HG03066 (cell line): ENCODE measurements around the gene RASD1.

Source experiments
- ATAC-seq: cut with Tn5 transposase; IDR thresholded peaks from one replicate; pipeline ENCODE4 v1.9.1; 2021; ENCODE audit warnings: low read depth; ENCODE audit not compliant: unreplicated experiment

Gene RASD1, protein sequence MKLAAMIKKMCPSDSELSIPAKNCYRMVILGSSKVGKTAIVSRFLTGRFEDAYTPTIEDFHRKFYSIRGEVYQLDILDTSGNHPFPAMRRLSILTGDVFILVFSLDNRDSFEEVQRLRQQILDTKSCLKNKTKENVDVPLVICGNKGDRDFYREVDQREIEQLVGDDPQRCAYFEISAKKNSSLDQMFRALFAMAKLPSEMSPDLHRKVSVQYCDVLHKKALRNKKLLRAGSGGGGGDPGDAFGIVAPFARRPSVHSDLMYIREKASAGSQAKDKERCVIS

DNA sequence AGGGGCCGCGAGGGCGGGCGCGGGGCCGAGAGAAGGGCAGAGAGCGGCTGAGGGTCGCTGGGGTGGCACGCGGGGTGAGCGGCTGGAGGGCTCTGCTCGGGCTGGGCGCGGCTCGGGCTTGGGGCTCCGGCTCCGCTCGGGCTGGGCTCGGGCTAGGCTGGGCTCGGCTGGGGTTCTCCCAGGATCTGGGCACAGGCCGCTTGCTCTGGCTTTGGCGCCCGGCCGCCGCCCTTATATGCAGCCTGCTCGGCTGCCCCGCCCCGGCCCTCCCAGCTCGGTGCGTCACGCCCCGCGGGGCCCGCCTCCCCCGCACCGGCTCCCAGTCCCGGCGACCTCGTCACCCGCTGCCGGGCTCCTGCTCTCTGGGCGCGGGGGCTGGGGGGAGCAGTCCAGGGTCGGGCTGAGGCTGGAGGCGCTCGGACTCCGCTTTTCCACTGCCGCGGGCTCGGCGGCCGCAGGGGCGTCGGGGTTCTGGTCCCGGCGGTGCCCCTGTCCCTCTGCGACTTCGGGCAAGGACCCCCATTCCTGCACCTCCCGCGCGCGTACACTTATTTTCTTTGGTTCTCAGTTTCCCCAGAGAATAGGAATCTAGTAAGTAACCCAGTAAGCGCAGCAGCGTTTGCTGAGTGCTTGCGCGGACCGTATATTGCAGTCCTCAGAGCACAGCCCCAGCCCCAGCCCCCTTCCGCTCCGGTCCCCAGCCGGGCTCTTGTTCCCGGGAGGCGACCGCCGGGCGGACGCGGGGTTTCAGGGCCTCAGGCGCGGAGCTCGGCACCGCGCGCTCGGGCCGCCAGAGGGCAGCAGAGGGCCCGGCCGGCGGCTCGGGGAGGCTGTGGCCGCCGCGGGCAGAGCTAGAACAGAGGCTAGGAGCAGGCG is at the start of gene RASD1:
TSS of gene RASD1 (minus strand) at position 207 of the 876 bp plus-strand sequence. CDS start 214 bp downstream, outside the sequence.
- ATAC-seq: peak; percentile 67

DNA sequence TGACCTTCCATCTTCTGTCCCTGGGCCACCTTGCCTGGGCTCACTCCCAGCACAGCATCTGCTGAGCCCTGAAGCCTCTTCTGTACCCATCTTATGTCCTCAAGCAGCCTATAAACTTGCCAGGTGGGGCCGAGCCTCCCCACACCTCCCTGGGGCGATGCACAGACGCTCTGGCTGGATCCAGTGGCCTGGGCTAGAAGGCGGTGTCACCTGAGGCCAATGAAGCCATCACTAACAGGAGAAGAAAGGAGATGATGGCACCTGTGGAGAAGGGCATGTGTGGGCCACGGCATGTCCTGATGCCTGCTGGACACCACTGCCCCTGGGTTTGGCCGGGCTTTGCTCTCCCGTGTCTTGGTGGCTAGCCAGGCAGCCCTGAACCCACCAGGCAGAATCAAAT is 49.8 kb upstream of the RASD1 start:
- ATAC-seq: no peak

DNA sequence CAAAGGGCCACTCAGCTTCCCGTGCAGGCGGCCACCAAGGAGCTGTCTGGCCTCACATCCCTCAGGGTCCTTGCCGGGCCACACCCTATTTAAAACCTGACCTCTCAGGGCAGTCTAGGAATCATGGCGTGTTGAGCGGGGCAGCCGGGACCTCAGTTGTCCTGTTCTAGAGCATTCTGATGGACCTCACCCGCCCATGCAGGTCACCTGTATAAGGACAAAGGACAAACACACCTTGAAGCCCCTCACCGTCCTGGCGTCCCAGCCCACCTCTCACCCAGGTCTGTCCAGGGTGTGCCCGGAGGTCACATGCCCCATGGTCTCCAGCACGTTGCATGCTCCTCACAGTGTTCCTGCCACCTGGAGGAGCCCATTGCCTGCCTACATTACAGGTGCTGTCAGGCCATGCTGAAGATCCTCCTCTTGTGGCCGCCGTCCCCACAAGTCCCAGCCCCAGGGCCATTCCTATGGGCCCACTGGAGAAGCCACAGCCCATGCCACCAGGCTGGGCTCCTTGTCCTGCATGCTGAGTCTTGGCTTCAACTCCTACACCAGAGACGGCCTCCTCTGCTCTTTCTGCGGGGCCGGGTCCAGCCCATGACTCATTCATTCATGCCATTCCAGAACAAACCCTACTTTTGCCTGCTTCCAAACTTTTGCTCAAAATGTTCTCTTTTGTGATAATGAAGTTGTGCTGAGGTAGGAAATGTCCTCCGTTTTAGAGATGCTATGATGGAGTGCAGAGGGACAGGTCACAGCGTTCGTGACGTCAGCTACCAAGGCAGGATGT is 49.0 kb upstream of the RASD1 start:
- no peak for ATAC-seq

DNA sequence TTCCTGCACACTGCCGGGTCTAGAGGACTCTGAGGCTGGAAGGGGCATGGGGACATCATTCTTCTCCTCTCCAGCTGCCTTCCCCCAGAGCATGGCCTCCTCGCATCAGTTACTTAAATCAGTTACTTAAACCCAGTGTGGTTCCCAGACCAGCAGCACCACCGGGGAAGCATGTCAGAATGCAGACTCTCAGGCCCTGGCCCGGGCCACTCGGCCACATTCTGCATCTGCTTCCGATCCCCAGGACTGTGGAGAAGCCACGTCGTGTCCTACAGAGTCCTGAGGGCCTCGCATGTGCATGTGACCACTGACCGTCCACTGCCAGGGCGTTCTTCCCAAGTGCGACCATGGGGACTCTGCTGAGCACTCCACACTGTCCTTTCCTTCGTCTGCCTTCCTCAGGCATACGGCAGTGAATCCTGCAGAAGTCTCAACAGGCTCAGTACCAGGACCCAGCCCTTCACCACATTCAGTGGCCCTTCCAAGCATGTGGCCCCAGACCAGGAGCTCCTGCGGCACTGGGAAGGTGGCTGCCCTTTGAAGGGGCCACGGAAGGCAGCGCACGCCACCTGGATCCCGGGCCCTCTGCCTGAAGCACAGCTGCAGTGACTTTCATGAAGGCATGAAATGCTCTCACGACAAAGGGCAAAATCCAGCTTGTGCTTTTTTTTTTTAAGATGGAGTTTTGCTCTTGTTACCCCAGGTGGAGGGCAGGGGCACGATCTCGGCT is 46.9 kb upstream of the RASD1 start:
- ATAC-seq: no peak

DNA sequence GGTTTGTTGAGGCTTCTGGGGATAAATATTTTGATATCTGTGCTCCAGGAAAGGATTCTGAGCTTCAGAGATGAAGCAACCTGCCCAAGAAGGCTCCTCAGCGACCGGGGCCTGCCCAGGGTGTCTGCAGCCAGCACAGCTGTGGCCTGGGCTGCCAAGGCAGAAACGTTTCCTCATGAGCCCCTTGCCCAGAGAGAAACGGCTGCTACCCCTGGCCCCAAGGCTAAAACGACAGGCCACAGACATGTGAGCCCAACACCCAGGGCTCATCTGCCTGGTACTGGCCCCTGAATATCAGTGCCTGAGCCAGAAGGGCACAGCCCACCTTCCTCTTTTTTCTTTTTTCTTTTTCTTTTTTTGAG is 45.4 kb upstream of the RASD1 start:
- no peak for ATAC-seq

DNA sequence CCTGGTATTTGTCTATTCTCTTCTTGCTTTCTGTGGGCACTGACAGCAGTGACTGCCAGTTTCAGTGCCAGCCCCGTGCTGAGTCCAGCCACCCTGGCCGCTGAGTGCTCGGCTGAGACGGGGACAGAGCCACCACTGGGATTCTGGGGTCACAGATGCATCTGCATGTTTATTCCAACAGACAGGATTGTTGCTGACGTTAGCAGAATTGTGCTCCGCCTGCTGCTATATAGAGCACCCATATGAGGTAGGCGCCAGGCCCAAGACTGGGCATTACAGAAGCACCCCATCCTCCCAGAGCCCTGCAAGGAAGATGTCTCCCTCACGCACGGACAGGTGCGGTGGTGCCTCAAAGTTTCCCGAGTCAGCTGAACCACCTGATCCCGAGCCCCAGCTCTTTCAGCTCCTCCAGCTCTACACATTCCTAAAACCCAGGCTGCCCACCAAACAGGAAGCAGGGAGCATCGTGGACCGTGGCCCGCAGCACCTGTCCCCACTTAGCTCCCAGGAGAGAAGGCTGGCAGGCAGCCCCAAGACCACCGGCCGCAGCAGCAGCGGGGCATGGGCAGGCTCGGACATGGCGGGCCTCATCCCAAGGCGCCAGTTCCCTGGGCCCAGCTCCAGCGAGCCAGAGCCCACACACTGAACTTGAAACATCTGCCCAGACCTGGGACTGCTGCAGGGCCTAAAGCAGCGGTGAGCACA is 44.9 kb upstream of the RASD1 start:
- no peak for ATAC-seq

DNA sequence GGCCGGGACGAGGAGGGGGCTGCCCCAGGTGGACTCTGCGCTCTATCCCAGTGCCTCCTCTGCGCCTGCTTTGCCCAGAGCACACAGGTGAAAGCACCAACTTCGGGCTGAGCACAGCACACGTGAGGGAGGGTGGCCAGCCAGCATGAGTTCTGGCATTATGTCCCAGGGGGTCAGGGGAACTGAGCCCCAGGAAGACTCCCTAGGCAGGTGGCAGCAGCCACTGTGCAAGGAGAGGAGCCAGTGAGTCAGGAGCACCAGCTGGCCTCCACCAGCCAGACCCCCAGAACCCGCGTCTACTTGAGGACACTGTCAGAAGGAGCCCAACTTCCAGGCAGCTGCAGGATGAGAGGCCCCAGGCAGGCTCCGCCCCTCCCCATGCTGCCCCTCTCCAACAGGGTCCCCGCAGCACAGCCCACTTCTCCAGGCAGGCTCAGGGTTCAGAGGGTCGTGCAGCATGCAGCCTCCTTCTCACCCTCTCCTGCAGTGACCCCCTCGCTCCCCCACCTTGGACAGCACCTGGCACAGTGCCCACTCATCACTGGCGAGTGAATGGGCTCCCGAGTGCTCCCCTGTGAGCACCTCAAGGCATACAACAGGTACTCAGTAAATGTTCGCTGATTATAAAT is 44.2 kb upstream of the RASD1 start:
- no peak for ATAC-seq

DNA sequence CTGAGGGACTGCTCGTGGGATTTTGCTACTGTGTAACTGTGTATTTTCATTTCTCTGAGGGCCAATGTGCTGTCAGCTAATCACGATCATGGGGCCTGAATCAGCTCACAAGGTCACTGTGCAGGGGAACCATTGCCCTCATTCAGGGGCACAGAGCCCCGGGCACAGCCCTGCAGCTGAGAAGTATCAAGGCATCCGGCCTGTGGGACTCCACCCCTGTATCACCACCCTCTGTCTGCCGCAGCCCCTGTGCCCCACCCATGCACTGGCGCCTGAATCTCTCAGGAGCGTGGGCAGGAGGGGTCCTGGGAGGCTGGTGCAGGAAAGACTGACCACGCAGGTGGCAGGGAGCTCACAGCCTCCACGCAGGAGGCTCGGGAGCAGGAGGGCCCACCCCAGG is 43.4 kb upstream of the RASD1 start:
- no peak for ATAC-seq

DNA sequence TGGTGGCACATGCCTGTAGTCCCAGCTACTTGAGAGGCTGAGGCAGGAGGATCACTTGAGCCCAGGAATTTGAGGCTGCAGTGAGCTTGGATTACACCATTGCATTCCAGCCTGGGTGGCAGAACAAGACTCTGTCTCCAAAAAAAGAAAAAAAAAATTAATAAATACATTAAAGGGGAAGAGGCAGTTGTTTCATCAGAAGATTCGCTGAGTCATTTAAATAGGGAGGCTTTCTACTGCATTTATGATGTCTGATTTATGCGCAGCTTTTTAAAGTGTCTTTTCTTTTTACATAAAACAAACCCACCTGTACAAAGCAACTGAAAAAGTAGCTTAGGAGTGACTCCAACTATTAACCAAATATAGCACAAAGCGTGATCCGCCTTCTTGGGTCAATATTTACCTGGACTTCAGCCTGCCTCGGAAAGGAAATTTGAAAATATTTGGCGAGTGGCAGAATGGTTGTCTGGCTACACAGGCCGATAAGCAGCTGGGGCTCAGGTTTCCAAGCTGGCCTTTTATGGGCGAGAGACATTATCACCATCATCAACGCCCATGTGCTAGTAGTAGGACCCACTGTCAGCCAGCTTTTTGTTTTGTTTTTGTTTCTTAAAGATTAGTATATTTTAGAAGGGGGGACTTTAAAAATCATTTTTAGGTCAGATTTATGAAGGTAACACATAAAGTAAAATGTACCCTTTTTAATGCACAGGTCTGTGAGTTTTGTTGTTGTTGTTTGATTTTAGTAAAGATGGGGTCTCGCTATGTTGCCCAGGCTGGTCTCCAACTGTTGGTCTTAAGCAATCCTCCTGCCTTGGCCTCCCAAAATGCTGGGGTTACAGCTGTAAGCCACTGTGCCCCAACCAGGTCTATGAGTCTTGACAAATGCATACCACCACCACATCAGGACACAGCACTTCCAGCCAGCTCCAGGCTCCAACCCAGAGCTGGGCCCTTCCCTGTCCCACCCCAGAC is 42.5 kb upstream of the RASD1 start:
- no peak for ATAC-seq

DNA sequence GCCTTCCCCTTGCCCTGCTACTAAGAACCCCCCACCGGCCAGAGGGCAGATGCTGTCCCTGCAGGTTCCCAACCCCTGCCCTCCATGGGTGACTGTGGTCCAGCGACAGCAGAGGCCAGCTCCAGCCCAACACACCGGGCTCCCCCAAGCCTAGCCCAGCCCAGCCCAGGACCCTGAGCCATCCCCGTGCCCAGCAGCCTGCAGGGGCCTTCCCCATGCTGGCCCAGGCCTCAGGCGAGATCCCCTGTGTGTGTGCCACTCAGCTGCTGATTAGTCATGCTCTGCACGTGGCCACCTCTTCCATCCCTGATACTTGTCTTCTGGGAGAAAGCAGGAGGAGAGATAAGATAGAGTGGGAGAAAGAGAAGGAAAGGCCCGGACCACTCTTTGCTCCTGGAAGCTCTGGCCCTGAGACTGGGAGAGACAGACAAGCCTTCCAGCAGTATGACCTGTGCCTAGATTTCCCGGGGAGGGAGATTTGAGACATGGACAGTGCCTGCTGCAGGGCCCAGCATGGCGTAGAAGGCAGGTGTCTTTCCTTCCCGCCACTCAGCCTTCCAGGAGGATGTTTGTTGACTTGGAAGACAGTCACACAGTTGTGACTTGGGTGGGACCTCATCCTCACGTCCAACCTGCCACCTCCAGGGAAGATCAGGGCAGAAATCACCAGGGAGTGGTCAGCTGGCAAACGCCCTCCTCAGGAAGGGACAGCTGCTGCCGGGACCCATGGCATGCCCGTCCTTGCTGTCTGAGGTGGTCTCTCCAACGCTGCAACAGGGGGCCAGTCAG is 41.3 kb upstream of the RASD1 start:
- no peak for ATAC-seq

DNA sequence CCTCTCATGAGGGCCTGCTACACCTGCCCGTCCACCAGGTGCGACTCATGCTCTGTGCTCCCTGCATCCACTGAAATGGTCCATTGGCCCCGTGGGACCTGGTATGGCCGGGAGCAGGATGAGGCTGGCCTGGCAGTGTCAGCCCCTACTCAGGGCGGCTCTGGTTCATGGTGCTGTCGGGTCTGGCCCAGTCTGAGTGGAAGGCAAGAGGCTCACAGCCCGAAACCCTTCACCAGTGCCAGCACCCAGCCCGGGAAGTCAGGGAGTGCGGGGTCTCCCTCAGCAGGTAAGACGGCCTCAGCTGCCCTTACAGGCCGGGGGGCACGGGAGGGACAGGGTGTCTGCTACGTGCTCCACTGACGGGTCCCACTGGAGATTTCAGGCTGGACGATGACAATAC is 40.5 kb upstream of the RASD1 start:
- ATAC-seq: no peak

DNA sequence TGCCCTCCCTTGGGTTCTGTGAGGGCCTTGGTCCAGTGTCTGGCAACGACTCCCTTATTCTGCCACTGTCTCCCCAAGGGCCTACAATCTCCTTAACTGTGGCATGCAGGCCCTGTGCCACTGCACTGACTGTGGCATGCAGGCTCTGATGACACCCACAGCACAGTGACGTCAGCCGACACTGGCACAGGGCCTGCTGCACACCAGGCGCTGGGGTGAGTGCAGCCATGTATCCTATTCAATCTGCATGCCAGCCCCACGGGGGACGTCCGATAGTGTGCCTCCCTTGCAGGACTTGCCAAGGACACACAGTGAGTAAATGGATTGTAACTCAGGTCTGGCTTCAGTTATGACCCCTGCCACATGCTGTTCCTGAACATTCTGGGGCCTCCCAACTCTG is 39.8 kb upstream of the RASD1 start:
- ATAC-seq: no peak

DNA sequence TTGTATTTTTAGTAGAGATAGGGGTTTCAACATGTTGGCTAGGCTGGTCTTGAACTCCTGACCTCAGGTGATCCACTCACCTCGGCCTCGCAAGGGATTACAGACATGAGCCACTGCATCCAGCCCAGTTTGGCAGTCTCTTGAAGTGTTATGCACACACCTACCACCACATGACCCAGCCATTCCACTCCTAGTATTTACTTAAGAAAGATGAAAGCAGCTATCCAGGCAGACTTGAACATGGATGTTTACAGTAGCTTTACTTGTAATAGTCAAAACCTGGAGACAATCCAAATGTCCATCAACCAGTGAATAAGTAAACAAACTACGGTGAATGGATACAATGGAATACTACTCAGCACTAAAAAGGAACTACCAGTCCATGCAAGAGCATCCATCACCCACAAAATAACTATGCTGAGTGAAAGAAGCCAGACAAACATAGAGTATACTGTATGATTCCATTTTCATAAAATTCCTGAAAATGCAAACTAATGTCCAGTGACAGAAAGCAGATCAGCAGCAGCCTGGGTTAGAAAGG is 37.8 kb upstream of the RASD1 start:
- ATAC-seq: no peak

DNA sequence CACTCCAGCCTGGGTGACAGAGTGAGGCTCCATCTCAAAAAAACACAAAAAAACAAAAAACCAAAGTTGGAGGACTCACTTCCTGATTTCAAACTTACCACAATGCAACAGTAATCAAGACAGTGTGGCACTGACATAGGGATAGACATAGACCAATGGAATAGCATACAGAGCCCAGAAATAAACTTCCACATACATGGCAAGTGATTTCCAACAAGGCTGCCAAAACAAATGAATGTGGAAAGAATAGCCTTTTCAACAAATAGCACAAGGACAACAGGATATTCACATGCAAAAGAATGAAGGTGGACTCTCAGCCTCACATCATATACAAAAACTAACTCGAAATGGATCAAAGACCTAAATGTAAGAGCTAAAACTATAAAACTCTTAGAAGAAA is 36.8 kb upstream of the RASD1 start:
- no peak for ATAC-seq

DNA sequence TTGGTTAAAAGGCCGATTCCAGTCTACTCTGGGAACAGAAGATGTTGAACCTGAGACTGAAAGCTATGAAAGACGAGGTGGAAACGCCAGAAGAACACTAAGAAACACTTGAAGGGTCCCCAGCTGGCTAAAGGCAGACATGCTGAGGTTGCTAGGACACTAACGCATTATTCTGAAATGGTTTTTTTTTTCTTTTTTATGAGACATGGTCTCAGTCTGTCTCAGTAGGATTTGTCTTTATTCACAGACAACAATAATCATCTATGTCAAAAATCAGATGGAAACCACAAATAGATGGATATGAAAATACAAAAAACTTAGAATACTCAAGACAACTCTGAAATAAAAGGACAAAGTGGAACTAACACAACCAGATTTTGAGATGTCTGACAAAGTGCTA is 35.0 kb upstream of the RASD1 start:
- ATAC-seq: no peak

DNA sequence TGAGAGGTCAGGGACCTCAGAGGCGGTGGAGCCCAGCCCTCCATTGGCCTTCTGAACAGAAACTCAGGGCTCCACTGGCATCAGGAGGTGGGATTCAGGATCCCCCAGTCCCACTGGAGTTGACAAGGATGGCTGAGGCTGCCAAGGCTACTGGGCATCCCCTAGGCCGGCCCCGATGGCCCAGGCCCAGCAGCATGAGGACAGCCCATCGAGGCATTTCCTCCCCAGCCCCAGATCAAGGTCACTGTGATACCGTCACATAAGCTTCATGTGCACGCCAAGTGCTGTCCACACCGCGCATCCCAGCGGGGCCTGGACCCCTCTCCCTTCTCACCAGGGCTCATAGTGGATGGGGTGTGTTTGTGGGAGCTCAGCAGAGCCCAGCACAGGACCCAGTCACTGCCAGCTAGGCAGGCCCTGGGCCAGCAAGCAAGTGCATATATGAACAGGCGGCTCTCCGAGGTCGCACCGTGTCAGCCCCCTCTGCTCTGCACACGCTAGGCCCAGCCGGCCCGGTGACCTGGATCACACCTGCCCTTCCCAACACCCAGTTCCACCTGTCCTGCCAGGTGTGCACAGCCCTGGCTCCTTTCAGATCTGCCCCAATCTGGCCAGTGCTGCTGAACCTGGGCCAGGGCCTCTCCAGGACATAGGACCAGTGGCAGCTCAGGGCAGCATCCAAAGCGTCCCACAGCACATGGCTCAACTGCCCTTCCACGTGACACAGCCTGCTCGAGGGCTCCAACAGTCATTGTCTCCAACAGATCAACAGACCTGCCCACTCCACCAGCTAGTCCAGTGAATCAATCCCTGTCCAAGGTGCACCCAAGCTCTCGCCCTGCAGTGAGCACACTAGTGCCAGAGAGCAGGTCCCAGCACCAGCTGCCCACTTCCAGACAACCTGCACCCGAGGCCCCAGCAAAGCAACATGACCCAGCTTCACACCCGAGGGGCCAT is 32.8 kb upstream of the RASD1 start:
- ATAC-seq: no peak
